DND-41 (cell line): Measurements from ENCODE around the gene BMP7.

Experiments
- ATAC-seq: fragments of 200-7000 bp; cut with Tn5 transposase; 3 replicates; pipeline ENCODE4 v1.9.1; 2021; ENCODE audit warnings: low read depth; ENCODE audit not compliant: insufficient read depth
- DNase-seq: peaks from one replicate; pipeline ENCODE4 v3.0.0-alpha.2; 2020
- H2AFZ ChIP-seq: 2 replicates; pipeline ENCODE4 v1.6.0; 2012; ENCODE audit warnings: low read depth, low read length
- H3K27ac ChIP-seq: 2 replicates; pipeline ENCODE4 v1.5.1; 2012; ENCODE audit warnings: low read length, inconsistent platforms
- H3K27me3 ChIP-seq: fragments of 200-600 bp; sonication (generic); 2 replicates; pipeline ENCODE4 v1.6.0; 2012; ENCODE audit warnings: low read length, mild to moderate bottlenecking, inconsistent platforms; ENCODE audit not compliant: insufficient read depth, poor library complexity
- H3K36me3 ChIP-seq: 2 replicates; pipeline ENCODE4 v1.5.1; 2012; ENCODE audit warnings: low read length, inconsistent platforms; ENCODE audit not compliant: insufficient read depth
- H3K4me1 ChIP-seq: 2 replicates; pipeline ENCODE4 v1.5.1; 2012; ENCODE audit warnings: mild to moderate bottlenecking, low read length; ENCODE audit not compliant: insufficient read depth
- H3K4me2 ChIP-seq: 2 replicates; pipeline ENCODE4 v1.6.0; 2012; ENCODE audit warnings: mild to moderate bottlenecking, moderate library complexity, low read length, inconsistent platforms; ENCODE audit not compliant: insufficient read depth
- H3K4me3 ChIP-seq, 2 experiments: fragments of 200-600 bp in 1 of 2; shearing (Covaris generic) in 1 of 2; 2 replicates each; pipeline ENCODE4 v1.5.1; 2012 to 2016; ENCODE audit warnings: inconsistent platforms in 2 of 2, low read length in 2 of 2, mild to moderate bottlenecking in 2 of 2, low read depth in 1 of 2, moderate library complexity in 1 of 2
- H3K79me2 ChIP-seq: 2 replicates; pipeline ENCODE4 v1.6.0; 2012; ENCODE audit warnings: low read length, inconsistent platforms; ENCODE audit not compliant: insufficient read depth
- H3K9ac ChIP-seq: 2 replicates; pipeline ENCODE4 v1.6.0; 2012; ENCODE audit warnings: low read depth, mild to moderate bottlenecking, inconsistent platforms, low read length, moderate library complexity
- H3K9me3 ChIP-seq: 2 replicates; pipeline ENCODE4 v1.5.1; 2012; ENCODE audit warnings: low read length, moderate library complexity, mild to moderate bottlenecking, inconsistent platforms; ENCODE audit not compliant: insufficient read depth, severe bottlenecking
- H4K20me1 ChIP-seq: 2 replicates; pipeline ENCODE4 v1.6.0; 2012; ENCODE audit warnings: low read length; ENCODE audit not compliant: insufficient read depth
- EZH2 ChIP-seq: IDR thresholded peaks from 3 replicates; pipeline ENCODE4 v1.6.1; 2012; ENCODE audit warnings: borderline replicate concordance, low read depth, mild to moderate bottlenecking, moderate library complexity, low read length, inconsistent platforms; ENCODE audit not compliant: severe bottlenecking
- TF ChIP-seq, protein P1 (sequence below): IDR thresholded peaks from 2 replicates; pipeline ENCODE4 v1.5.1; 2012; ENCODE audit warnings: borderline replicate concordance, low read length, moderate library complexity, mild to moderate bottlenecking; ENCODE audit not compliant: poor library complexity, severe bottlenecking; ENCODE audit errors: extremely low read depth

BMP7 gene

GRCh38 chr20:57133926-57134650 is 132.4 kb downstream of the BMP7 start:
- no peaks in the 10 kb centered on the region for H3K4me1 ChIP-seq
- H4K20me1 ChIP-seq: no peaks in the 10 kb centered on the region; the same call in 1 of the 2 replicates
- TF ChIP-seq EZH2: no peak
- TF ChIP-seq, protein P1, sequence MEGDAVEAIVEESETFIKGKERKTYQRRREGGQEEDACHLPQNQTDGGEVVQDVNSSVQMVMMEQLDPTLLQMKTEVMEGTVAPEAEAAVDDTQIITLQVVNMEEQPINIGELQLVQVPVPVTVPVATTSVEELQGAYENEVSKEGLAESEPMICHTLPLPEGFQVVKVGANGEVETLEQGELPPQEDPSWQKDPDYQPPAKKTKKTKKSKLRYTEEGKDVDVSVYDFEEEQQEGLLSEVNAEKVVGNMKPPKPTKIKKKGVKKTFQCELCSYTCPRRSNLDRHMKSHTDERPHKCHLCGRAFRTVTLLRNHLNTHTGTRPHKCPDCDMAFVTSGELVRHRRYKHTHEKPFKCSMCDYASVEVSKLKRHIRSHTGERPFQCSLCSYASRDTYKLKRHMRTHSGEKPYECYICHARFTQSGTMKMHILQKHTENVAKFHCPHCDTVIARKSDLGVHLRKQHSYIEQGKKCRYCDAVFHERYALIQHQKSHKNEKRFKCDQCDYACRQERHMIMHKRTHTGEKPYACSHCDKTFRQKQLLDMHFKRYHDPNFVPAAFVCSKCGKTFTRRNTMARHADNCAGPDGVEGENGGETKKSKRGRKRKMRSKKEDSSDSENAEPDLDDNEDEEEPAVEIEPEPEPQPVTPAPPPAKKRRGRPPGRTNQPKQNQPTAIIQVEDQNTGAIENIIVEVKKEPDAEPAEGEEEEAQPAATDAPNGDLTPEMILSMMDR: no peak
- no peaks in the 10 kb centered on the region for H3K9me3 ChIP-seq
- no peak overlapping the region for H3K4me3 ChIP-seq
- no peak overlapping the region for H2AFZ ChIP-seq
- no peak overlapping the region for H3K9ac ChIP-seq
- H3K27ac ChIP-seq: no peak overlapping the region
- H3K36me3 ChIP-seq: no peaks in the 10 kb centered on the region
- ATAC-seq: no peak
- H3K4me2 ChIP-seq: no peak overlapping the region
- no peaks in the 10 kb centered on the region for H3K79me2 ChIP-seq
- DNase-seq: no peak
- H3K27me3 ChIP-seq: no peaks in the 10 kb centered on the region

DNA sequence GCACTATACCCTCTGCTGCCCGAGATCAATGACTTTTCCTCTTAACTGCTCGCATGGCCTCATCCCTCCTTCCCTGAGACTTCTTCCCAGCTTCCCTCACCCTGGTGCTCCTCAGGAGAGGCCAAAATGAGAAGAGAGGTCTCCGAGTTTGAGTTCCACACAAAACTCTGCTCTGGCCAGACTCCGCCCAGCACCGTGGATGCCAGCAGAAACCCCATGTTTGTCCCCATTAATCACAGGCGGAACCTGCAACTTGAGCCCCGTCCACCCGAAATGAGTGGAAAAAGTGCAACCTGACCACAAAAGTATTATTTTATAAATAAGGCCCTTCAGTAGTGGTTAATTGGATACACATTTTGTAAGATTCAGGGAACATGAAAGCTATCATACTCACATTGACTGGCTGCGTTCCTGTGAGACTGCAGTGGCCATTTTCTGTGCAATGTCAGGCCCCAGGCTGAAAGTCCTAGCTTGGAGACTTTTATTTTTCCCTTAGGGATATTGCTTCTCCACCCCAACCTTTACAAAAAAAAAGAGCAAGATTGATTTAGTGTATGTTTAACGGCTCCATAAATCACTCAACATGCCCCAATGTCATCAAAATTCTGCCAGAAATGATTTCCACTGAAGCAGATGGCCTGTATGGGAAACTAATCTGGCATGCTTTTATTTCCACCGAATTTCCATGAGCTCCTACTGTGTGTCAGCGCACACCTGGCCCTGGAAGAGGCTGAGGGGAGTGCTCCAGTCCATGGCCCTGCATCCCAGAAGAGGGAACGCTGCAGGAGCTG is 134.6 kb downstream of the BMP7 start:
- H3K4me1 ChIP-seq: no peaks in the 10 kb centered on the region
- H3K4me3 ChIP-seq: no peak overlapping the region
- H3K79me2 ChIP-seq: no peaks in the 10 kb centered on the region
- no peak for ATAC-seq
- no peak overlapping the region for H2AFZ ChIP-seq
- H3K9me3 ChIP-seq: no peaks in the 10 kb centered on the region
- no peak overlapping the region for H3K4me2 ChIP-seq
- DNase-seq: no peak
- H3K27me3 ChIP-seq: peaks cover 3% of the 10 kb centered on the region
- no peaks in the 10 kb centered on the region for H3K36me3 ChIP-seq
- no peak overlapping the region for H3K9ac ChIP-seq
- TF ChIP-seq, protein P1: no peak
- no peak for TF ChIP-seq EZH2
- H4K20me1 ChIP-seq: no peaks in the 10 kb centered on the region; the same call in 1 of the 2 replicates
- H3K27ac ChIP-seq: no peak overlapping the region

GRCh38 chr20:57131077-57131476 is 135.4 kb downstream of the BMP7 start:
- Histone ChIP-seq H3K4me2 (no peak overlapping the region), H3K4me3 (no peak overlapping the region), H3K36me3 (no peaks in the 10 kb centered on the region), H3K27me3 (peaks cover 3% of the 10 kb centered on the region), H3K9me3 (no peaks in the 10 kb centered on the region), H4K20me1 (no peaks in the 10 kb centered on the region; the same call in 1 of the 2 replicates), H3K9ac (no peak overlapping the region), H3K27ac (no peak overlapping the region), H3K79me2 (no peaks in the 10 kb centered on the region), H3K4me1 (no peaks in the 10 kb centered on the region), H2AFZ (no peak overlapping the region)
- DNase-seq (no peak), ATAC-seq (no peak)
- no peak for TF ChIP-seq EZH2
- TF ChIP-seq, protein P1: no peak
